Measurements from ENCODE around the gene LRTM1.

- TF ChIP-seq, protein P1, sequence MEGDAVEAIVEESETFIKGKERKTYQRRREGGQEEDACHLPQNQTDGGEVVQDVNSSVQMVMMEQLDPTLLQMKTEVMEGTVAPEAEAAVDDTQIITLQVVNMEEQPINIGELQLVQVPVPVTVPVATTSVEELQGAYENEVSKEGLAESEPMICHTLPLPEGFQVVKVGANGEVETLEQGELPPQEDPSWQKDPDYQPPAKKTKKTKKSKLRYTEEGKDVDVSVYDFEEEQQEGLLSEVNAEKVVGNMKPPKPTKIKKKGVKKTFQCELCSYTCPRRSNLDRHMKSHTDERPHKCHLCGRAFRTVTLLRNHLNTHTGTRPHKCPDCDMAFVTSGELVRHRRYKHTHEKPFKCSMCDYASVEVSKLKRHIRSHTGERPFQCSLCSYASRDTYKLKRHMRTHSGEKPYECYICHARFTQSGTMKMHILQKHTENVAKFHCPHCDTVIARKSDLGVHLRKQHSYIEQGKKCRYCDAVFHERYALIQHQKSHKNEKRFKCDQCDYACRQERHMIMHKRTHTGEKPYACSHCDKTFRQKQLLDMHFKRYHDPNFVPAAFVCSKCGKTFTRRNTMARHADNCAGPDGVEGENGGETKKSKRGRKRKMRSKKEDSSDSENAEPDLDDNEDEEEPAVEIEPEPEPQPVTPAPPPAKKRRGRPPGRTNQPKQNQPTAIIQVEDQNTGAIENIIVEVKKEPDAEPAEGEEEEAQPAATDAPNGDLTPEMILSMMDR (IDR thresholded peaks at IDR 0.05), result no peak
- TF ChIP-seq EP300 (IDR thresholded peaks at IDR 0.05), result no peak
- no peak for TF ChIP-seq POLR2A (IDR thresholded peaks at IDR 0.05; ENCODE audit: low read depth)
- no peak for TF ChIP-seq POLR2AphosphoS5 (IDR thresholded peaks at IDR 0.05)
Measured at GRCh38 chr3:54950391-54951003, 22.6 kb upstream of the LRTM1 start.

All from esophagus muscularis mucosa (tissue), 4 donors.